IPS DF 6.9 (cell line): Measurements from ENCODE around the gene PCNA.

Source experiments
- DNase-seq: peaks from one replicate; pipeline ENCODE4 v3.0.0-alpha.2; 2013; ENCODE audit warnings: low read depth, low spot score
- H3K27ac ChIP-seq: one replicate; pipeline ENCODE4 v1.5.1; 2013; ENCODE audit warnings: low read length, control low read depth
- H3K27me3 ChIP-seq: 2 replicates; pipeline ENCODE4 v1.6.1; 2013; ENCODE audit warnings: mild to moderate bottlenecking, low read length; ENCODE audit not compliant: control insufficient read depth, insufficient read depth
- H3K36me3 ChIP-seq: 2 replicates; pipeline ENCODE4 v1.6.1; 2013; ENCODE audit warnings: low read length; ENCODE audit not compliant: control insufficient read depth, insufficient read depth
- H3K4me1 ChIP-seq: 2 replicates; pipeline ENCODE4 v1.6.1; 2013; ENCODE audit warnings: low read length; ENCODE audit not compliant: control insufficient read depth, insufficient read depth
- H3K4me3 ChIP-seq: 2 replicates; pipeline ENCODE4 v1.5.1; 2013; ENCODE audit warnings: mild to moderate bottlenecking, low read length
- H3K9me3 ChIP-seq: 2 replicates; pipeline ENCODE4 v1.6.1; 2013; ENCODE audit warnings: low read length, inconsistent platforms; ENCODE audit not compliant: control insufficient read depth, insufficient read depth
- WGBS: extraction: QIAGEN DNeasy Blood & Tissue Kit; methylation state at CpG from one replicate; pipeline ENCODE4 v1.1.7; 2013; ENCODE audit warnings: mixed read lengths, missing lambda C conversion rate; ENCODE audit not compliant: insufficient read length, insufficient coverage; 5-methylcytosine and 5-hydroxymethylcytosine counted together

PCNA gene

GRCh38 chr20:5119435-5120184 lies at the start of gene PCNA:
TSS of gene PCNA (minus strand) at chr20:5119958. CDS start at chr20:5119798, 160 bp downstream.
- Histone ChIP-seq H3K4me3 (peak within 1 kb of the TSS; percentile 62), H3K27ac (no peak within 1 kb of the TSS), H3K4me1 (no peaks in the 10 kb centered on the region), H3K27me3 (no peaks in the 10 kb centered on the region), H3K9me3 (no peaks in the 10 kb centered on the region), H3K36me3 (peaks cover 12% of the 10 kb centered on the region)
- WGBS, result no CpG with 5 or more reads among the region's 71 CpGs
- DNase-seq, result peak; percentile 91

- no CpG with 5 or more reads among the region's 3 CpGs for whole genome bisulfite sequencing
- H3K27ac ChIP-seq, result no peak overlapping the region
- no peaks in the 10 kb centered on the region for H3K36me3 ChIP-seq
- H3K27me3 ChIP-seq, result no peaks in the 10 kb centered on the region
- no peak overlapping the region for H3K4me3 ChIP-seq
- no peaks in the 10 kb centered on the region for H3K9me3 ChIP-seq
- peaks cover 4% of the 10 kb centered on the region; the same call in 1 of the 2 replicates for H3K4me1 ChIP-seq
- DNase-seq, result no peak
Observed at GRCh38 chr20:5168651-5169396, 49.1 kb upstream of the PCNA start.

DNA sequence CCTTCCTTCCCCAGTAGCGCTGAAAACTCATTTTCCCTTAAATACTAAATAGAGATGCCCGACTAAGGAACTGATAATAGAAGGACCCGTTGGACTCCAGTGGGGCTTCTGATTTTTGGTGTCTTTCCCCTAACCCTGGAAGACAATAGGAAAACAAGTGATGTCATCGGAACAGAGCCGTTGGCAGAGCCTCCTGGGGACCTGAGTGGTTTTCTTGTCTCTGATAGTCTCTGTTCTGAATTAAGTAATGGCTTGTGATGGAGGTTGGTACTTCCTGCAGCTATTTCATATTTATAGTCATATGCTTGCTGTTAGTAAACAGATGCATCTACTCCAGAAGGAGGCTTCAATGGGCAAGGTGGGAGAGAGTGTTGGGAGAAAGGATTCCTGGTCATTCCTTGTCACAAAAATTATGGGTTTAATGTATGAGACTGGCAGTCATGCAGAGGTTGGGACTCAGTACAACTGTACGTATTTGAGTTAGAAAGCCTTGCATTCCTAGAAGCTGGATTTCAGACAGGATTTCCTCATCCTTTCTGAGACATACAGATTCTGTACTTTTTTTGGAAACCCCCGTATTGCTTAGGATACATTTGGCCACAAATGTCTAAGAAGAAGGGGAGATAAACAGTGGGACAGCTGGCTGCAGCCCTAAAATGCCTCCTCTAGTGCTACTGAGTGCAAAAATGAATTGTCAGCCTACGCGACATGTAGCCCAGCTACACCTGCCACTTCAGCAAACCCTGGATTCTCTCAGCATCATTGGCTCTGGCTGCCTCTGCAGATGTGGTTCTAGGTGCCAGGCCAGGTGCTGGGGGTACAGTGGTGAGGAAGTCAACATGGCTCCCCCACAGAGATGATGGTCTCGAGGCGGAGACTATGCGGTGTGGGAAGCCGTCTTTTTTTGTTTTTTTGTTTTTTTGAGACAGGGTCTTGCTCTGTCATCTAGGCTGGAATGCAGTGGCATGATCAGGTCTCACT lies 45.2 kb upstream of the PCNA start:
- no peak overlapping the region for H3K4me3 ChIP-seq
- H3K27ac ChIP-seq, result no peak overlapping the region
- no CpG with 5 or more reads among the region's 13 CpGs for WGBS
- no peak for DNase-seq
- H3K9me3 ChIP-seq, result no peaks in the 10 kb centered on the region
- H3K4me1 ChIP-seq, result peaks cover 4% of the 10 kb centered on the region; the same call in 1 of the 2 replicates
- no peaks in the 10 kb centered on the region for H3K27me3 ChIP-seq
- H3K36me3 ChIP-seq, result no peaks in the 10 kb centered on the region

GRCh38 chr20:5161536-5162164 lies 41.9 kb upstream of the PCNA start:
- H3K27ac ChIP-seq, result no peak overlapping the region
- no peak overlapping the region for H3K4me3 ChIP-seq
- no peaks in the 10 kb centered on the region for H3K4me1 ChIP-seq
- no peak for DNase-seq
- no CpG with 5 or more reads among the region's 6 CpGs for WGBS
- H3K9me3 ChIP-seq, result no peaks in the 10 kb centered on the region
- no peaks in the 10 kb centered on the region for H3K36me3 ChIP-seq
- H3K27me3 ChIP-seq, result no peaks in the 10 kb centered on the region

- DNase-seq, result no peak
- Histone ChIP-seq H3K4me3 (no peak overlapping the region), H3K4me1 (no peaks in the 10 kb centered on the region), H3K27me3 (no peaks in the 10 kb centered on the region), H3K36me3 (no peaks in the 10 kb centered on the region), H3K9me3 (no peaks in the 10 kb centered on the region), H3K27ac (no peak overlapping the region)
Observed at GRCh38 chr20:5160882-5161281, 41.1 kb upstream of the PCNA start.

GRCh38 chr20:5159928-5160327 lies 40.2 kb upstream of the PCNA start:
- WGBS, result no CpG with 5 or more reads among the region's 3 CpGs
- no peaks in the 10 kb centered on the region for H3K4me1 ChIP-seq
- H3K9me3 ChIP-seq, result no peaks in the 10 kb centered on the region

DNA sequence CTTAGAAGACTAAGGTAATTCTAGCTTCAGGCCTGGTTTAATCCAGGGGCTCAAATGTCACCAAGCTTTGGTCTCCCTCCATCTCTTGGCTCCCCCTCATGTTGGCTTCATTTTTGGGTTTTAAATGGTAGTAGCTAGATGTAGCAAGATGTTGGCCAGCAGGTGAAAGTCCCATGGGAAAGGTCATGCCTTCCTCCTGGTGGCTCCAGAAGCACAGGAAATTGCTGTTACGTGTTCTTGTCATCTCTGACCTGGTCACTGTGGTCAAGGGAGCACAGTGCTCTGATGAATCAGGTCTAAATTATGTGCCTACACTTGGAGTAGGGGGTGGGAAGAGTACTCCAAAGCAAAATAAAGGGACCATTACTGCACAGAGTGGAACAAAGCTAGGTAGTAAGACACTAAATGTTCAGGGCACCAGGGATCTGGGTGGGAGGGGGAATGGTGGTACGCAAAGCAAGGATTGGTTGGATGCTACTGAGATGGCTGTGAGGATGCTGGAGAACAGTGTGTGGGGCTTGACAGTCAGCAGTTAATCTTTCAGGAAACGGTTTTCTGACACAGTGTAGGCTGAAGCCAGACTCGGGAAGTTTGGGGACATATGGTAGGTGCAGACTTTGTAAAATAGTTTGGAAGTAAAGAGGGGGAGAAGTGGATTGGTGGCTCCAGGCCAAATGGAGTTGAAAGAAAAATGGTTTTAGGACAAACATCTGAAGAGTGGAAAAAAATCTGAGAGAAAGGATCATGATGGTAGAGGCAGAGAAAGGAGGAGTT lies 37.1 kb upstream of the PCNA start:
- Histone ChIP-seq H3K9me3 (no peaks in the 10 kb centered on the region), H3K4me3 (no peak overlapping the region), H3K4me1 (no peaks in the 10 kb centered on the region), H3K36me3 (no peaks in the 10 kb centered on the region), H3K27me3 (no peaks in the 10 kb centered on the region), H3K27ac (no peak overlapping the region)
- no CpG with 5 or more reads among the region's 4 CpGs for whole genome bisulfite sequencing
- no peak for DNase-seq

More at GRCh38 chr20:5159928-5160327, 40.2 kb upstream of the PCNA start:
- DNase-seq, result no peak
- no peaks in the 10 kb centered on the region for H3K36me3 ChIP-seq
- no peaks in the 10 kb centered on the region for H3K27me3 ChIP-seq
- H3K27ac ChIP-seq, result no peak overlapping the region
- no peak overlapping the region for H3K4me3 ChIP-seq

DNA sequence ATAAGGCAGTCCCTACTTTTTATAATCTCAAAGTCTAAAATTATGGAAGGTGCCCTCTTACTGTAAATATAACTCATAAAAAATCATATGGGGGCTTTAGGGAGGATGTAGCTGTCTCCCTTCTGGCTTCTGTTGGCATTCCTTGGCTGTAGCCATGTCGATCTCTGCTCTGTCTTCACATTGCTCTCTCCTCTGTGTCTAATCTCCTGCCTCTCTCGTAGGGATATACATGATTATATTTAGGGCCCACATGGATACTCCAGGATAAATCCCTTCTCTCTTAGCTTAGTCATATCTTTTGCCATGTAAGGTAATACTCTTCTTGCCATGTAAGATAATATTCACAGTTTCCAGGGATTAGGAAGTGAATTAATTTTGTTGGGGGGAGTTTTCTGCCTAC lies 35.6 kb upstream of the PCNA start:
- DNase-seq, result no peak
- Histone ChIP-seq H3K4me1 (peaks cover 2% of the 10 kb centered on the region; the same call in 1 of the 2 replicates), H3K27ac (no peak overlapping the region), H3K9me3 (no peaks in the 10 kb centered on the region; the same call in 1 of the 2 replicates), H3K27me3 (no peaks in the 10 kb centered on the region), H3K4me3 (no peak overlapping the region), H3K36me3 (no peaks in the 10 kb centered on the region)
- no CpG with 5 or more reads among the region's 2 CpGs for WGBS

- Histone ChIP-seq H3K4me1 (peaks cover 2% of the 10 kb centered on the region; the same call in 1 of the 2 replicates), H3K9me3 (no peaks in the 10 kb centered on the region; the same call in 1 of the 2 replicates), H3K36me3 (no peaks in the 10 kb centered on the region), H3K4me3 (no peak overlapping the region), H3K27me3 (no peaks in the 10 kb centered on the region), H3K27ac (no peak overlapping the region)
- DNase-seq, result no peak
- WGBS, result no CpG with 5 or more reads among the region's 6 CpGs
Observed at GRCh38 chr20:5154543-5154925, 34.8 kb upstream of the PCNA start.
